ENCODE measurements around the gene SACM1L.

Gene SACM1L

GRCh38 chr3:45785605-45786150, 96.5 kb downstream of the SACM1L start:
- Histone ChIP-seq H3K27me3 (ENCODE audit: control insufficient read depth, insufficient read depth, low read length) (no peaks in the 10 kb centered on the region), H3K9me3 (ENCODE audit: control insufficient read depth, low read depth, low read length) (no peaks in the 10 kb centered on the region), H3K4me1 (ENCODE audit: control insufficient read depth, low read depth, low read length) (no peaks in the 10 kb centered on the region), H3K36me3 (ENCODE audit: control insufficient read depth, low read depth, low read length) (no peaks in the 10 kb centered on the region), H3K4me3 (ENCODE audit: low read length) (no peak overlapping the region), H3K27ac (ENCODE audit: low read length) (no peak overlapping the region), H3K9ac (ENCODE audit: low read length) (no peak overlapping the region)

- Histone ChIP-seq H3K27me3 (ENCODE audit: control insufficient read depth, insufficient read depth, low read length) (no peaks in the 10 kb centered on the region), H3K9ac (ENCODE audit: low read length) (no peak overlapping the region)
These were observed 97.8 kb downstream of the SACM1L start for GRCh38 chr3:45786801-45787495.

GRCh38 chr3:45787551-45787950, 98.4 kb downstream of the SACM1L start:
- H3K4me3 ChIP-seq (ENCODE audit: low read length): no peak overlapping the region
- no peak overlapping the region for H3K9ac ChIP-seq (ENCODE audit: low read length)
- H3K27ac ChIP-seq (ENCODE audit: low read length): no peak overlapping the region
- no peaks in the 10 kb centered on the region for H3K4me1 ChIP-seq (ENCODE audit: control insufficient read depth, low read depth, low read length)
- no peaks in the 10 kb centered on the region for H3K36me3 ChIP-seq (ENCODE audit: control insufficient read depth, low read depth, low read length)
- H3K27me3 ChIP-seq (ENCODE audit: control insufficient read depth, insufficient read depth, low read length): peaks cover under 1% of the 10 kb centered on the region
- no peaks in the 10 kb centered on the region for H3K9me3 ChIP-seq (ENCODE audit: control insufficient read depth, low read depth, low read length)

More at GRCh38 chr3:45786801-45787495, 97.8 kb downstream of the SACM1L start:
- Histone ChIP-seq H3K4me1 (ENCODE audit: control insufficient read depth, low read depth, low read length) (no peaks in the 10 kb centered on the region), H3K4me3 (ENCODE audit: low read length) (no peak overlapping the region), H3K36me3 (ENCODE audit: control insufficient read depth, low read depth, low read length) (no peaks in the 10 kb centered on the region), H3K9me3 (ENCODE audit: control insufficient read depth, low read depth, low read length) (no peaks in the 10 kb centered on the region), H3K27ac (ENCODE audit: low read length) (no peak overlapping the region)

- H3K27ac ChIP-seq (ENCODE audit: low read length): no peak overlapping the region
- H3K4me3 ChIP-seq (ENCODE audit: low read length): no peak overlapping the region
- H3K36me3 ChIP-seq (ENCODE audit: control insufficient read depth, low read depth, low read length): no peaks in the 10 kb centered on the region
- H3K4me1 ChIP-seq (ENCODE audit: control insufficient read depth, low read depth, low read length): no peaks in the 10 kb centered on the region
- no peak overlapping the region for H3K9ac ChIP-seq (ENCODE audit: low read length)
- H3K27me3 ChIP-seq (ENCODE audit: control insufficient read depth, insufficient read depth, low read length): peaks cover 16% of the 10 kb centered on the region
- H3K9me3 ChIP-seq (ENCODE audit: control insufficient read depth, low read depth, low read length): no peaks in the 10 kb centered on the region
These were observed 100.1 kb downstream of the SACM1L start for GRCh38 chr3:45789235-45789812.

- no peak overlapping the region for H3K4me3 ChIP-seq (ENCODE audit: low read length)
- H3K27me3 ChIP-seq (ENCODE audit: control insufficient read depth, insufficient read depth, low read length): peaks cover 29% of the 10 kb centered on the region
- H3K36me3 ChIP-seq (ENCODE audit: control insufficient read depth, low read depth, low read length): no peaks in the 10 kb centered on the region
- no peaks in the 10 kb centered on the region for H3K4me1 ChIP-seq (ENCODE audit: control insufficient read depth, low read depth, low read length)
- no peak overlapping the region for H3K9ac ChIP-seq (ENCODE audit: low read length)
- H3K9me3 ChIP-seq (ENCODE audit: control insufficient read depth, low read depth, low read length): no peaks in the 10 kb centered on the region
- H3K27ac ChIP-seq (ENCODE audit: low read length): no peak overlapping the region
These were observed 101.4 kb downstream of the SACM1L start for GRCh38 chr3:45790596-45790995.

- peaks cover 2% of the 10 kb centered on the region for H3K4me1 ChIP-seq (ENCODE audit: control insufficient read depth, low read depth, low read length)
- no peak overlapping the region for H3K9ac ChIP-seq (ENCODE audit: low read length)
- no peaks in the 10 kb centered on the region for H3K36me3 ChIP-seq (ENCODE audit: control insufficient read depth, low read depth, low read length)
- no peaks in the 10 kb centered on the region for H3K9me3 ChIP-seq (ENCODE audit: control insufficient read depth, low read depth, low read length)
- no peak overlapping the region for H3K27ac ChIP-seq (ENCODE audit: low read length)
- H3K27me3 ChIP-seq (ENCODE audit: control insufficient read depth, insufficient read depth, low read length): peaks cover 43% of the 10 kb centered on the region
- no peak overlapping the region for H3K4me3 ChIP-seq (ENCODE audit: low read length)
These were observed 102.8 kb downstream of the SACM1L start for GRCh38 chr3:45792036-45792435.

GRCh38 chr3:45792516-45793172, 103.4 kb downstream of the SACM1L start:
- Histone ChIP-seq H3K4me1 (ENCODE audit: control insufficient read depth, low read depth, low read length) (peaks cover 2% of the 10 kb centered on the region), H3K36me3 (ENCODE audit: control insufficient read depth, low read depth, low read length) (no peaks in the 10 kb centered on the region), H3K4me3 (ENCODE audit: low read length) (no peak overlapping the region), H3K27me3 (ENCODE audit: control insufficient read depth, insufficient read depth, low read length) (peaks cover 49% of the 10 kb centered on the region), H3K9me3 (ENCODE audit: control insufficient read depth, low read depth, low read length) (no peaks in the 10 kb centered on the region), H3K27ac (ENCODE audit: low read length) (no peak overlapping the region), H3K9ac (ENCODE audit: low read length) (no peak overlapping the region)

GRCh38 chr3:45793482-45794176, 104.4 kb downstream of the SACM1L start:
- Histone ChIP-seq H3K4me1 (ENCODE audit: control insufficient read depth, low read depth, low read length) (peaks cover 2% of the 10 kb centered on the region), H3K9me3 (ENCODE audit: control insufficient read depth, low read depth, low read length) (no peaks in the 10 kb centered on the region), H3K4me3 (ENCODE audit: low read length) (no peak overlapping the region), H3K27ac (ENCODE audit: low read length) (no peak overlapping the region), H3K27me3 (ENCODE audit: control insufficient read depth, insufficient read depth, low read length) (peaks cover 59% of the 10 kb centered on the region), H3K36me3 (ENCODE audit: control insufficient read depth, low read depth, low read length) (no peaks in the 10 kb centered on the region), H3K9ac (ENCODE audit: low read length) (no peak overlapping the region)

GRCh38 chr3:45794177-45794560, 105.0 kb downstream of the SACM1L start:
- Histone ChIP-seq H3K4me1 (ENCODE audit: control insufficient read depth, low read depth, low read length) (peaks cover 2% of the 10 kb centered on the region), H3K4me3 (ENCODE audit: low read length) (no peak overlapping the region), H3K27me3 (ENCODE audit: control insufficient read depth, insufficient read depth, low read length) (peaks cover 63% of the 10 kb centered on the region)

GRCh38 chr3:45794660-45795059, 105.5 kb downstream of the SACM1L start:
- Histone ChIP-seq H3K9me3 (ENCODE audit: control insufficient read depth, low read depth, low read length) (no peaks in the 10 kb centered on the region), H3K36me3 (ENCODE audit: control insufficient read depth, low read depth, low read length) (no peaks in the 10 kb centered on the region), H3K9ac (ENCODE audit: low read length) (no peak overlapping the region), H3K4me3 (ENCODE audit: low read length) (no peak overlapping the region), H3K27ac (ENCODE audit: low read length) (no peak overlapping the region), H3K4me1 (ENCODE audit: control insufficient read depth, low read depth, low read length) (peaks cover 2% of the 10 kb centered on the region), H3K27me3 (ENCODE audit: control insufficient read depth, insufficient read depth, low read length) (peaks cover 63% of the 10 kb centered on the region)

More at GRCh38 chr3:45794177-45794560, 105.0 kb downstream of the SACM1L start:
- no peaks in the 10 kb centered on the region for H3K9me3 ChIP-seq (ENCODE audit: control insufficient read depth, low read depth, low read length)
- H3K9ac ChIP-seq (ENCODE audit: low read length): no peak overlapping the region
- no peaks in the 10 kb centered on the region for H3K36me3 ChIP-seq (ENCODE audit: control insufficient read depth, low read depth, low read length)
- H3K27ac ChIP-seq (ENCODE audit: low read length): no peak overlapping the region
